A549 (cell line): ENCODE data around the gene DAZAP1. TPM values are rescaled to one million over a fixed set of nuclear protein-coding genes. Genes with fewer than 3 reads are reported as not detected.
A peak's percentile ranks its signal among the peaks of the same experiment; 100 is the strongest.

Experiments used
- ATAC-seq, 2 experiments: fragments of 200-7000 bp in 1 of 2; fragments of >200 bp in 1 of 2; cut with Nextera tagmentation in 1 of 2; cut with Tn5 transposase in 1 of 2; 3 replicates each; pipeline versions ENCODE4 v1.8.0 to v1.9.1; 2018 to 2020; ENCODE audit warnings: mild to moderate bottlenecking in 1 of 2, moderate library complexity in 1 of 2
- CTCF ChIA-PET: fragments of 300-600 bp; sonication (Branson Sonifier 250); formaldehyde crosslinking; extraction: SDS; loops from one replicate; lab custom pipeline; 2021; ENCODE audit warnings: antibody characterized with exemption, inconsistent platforms; lab: Yijun Ruan, JAX
- POLR2A ChIA-PET: fragments of 350-600 bp; formaldehyde crosslinking; extraction: SDS; loops from one replicate; lab custom pipeline; 2021; ENCODE audit warnings: antibody characterized with exemption, inconsistent platforms; lab: Yijun Ruan, JAX
- DNase-seq, 2 experiments: peaks; one replicate each; pipeline versions ENCODE4 v3.0.0 to v3.0.0-alpha.2; 2011 to 2016; ENCODE audit warnings: low read depth in 1 of 2, low spot score in 1 of 2
- FAIRE-seq: peaks from 2 replicates; lab custom pipeline; 2011; peaks lifted over from hg19 to GRCh38; lab: Jason Lieb, UNC
- H3K27ac ChIP-seq, 2 experiments: fragments of >200 bp; sonication (Bioruptor Twin); formaldehyde crosslinking; 3 replicates each; pipeline ENCODE4 v1.5.1; 2016 to 2017
- H3K4me1 ChIP-seq: fragments of >200 bp; sonication (Bioruptor Twin); formaldehyde crosslinking; 3 replicates; pipeline ENCODE4 v1.6.1; 2016
- H3K4me2 ChIP-seq: fragments of >200 bp; sonication (Bioruptor Twin); formaldehyde crosslinking; 3 replicates; pipeline ENCODE4 v1.6.1; 2016
- H3K4me3 ChIP-seq: fragments of >200 bp; sonication (Bioruptor Twin); formaldehyde crosslinking; 3 replicates; pipeline ENCODE4 v1.5.1; 2016
- H3K9me3 ChIP-seq: fragments of >200 bp; sonication (Bioruptor Twin); formaldehyde crosslinking; 3 replicates; pipeline ENCODE4 v1.6.1; 2016
- BHLHE40 ChIP-seq: IDR thresholded peaks from 2 replicates; pipeline ENCODE4 v1.6.1; 2012; ENCODE audit warnings: low read depth, low read length, inconsistent platforms
- CHD2 ChIP-seq: fragments of 150-350 bp; IDR thresholded peaks from 2 replicates; pipeline ENCODE4 v1.6.1; 2014; ENCODE audit warnings: low read length; ENCODE audit not compliant: partially characterized antibody
- ESRRA ChIP-seq: fragments of 150-350 bp; IDR thresholded peaks from 2 replicates; pipeline ENCODE4 v1.6.1; 2014; ENCODE audit warnings: mild to moderate bottlenecking, low read length, borderline replicate concordance
- HOXB13 ChIP-seq: fragments of 250-450 bp; sonication (Bioruptor Pico); IDR thresholded peaks from 2 replicates; pipeline ENCODE4 v1.5.0; 2020; ENCODE audit warnings: low read depth, mild to moderate bottlenecking, moderate library complexity
- JUN ChIP-seq, 2 experiments: fragments of >200 bp; sonication (Bioruptor Twin); formaldehyde crosslinking; IDR thresholded peaks; 2 replicates in 1 of 2; 3 replicates in 1 of 2; pipeline ENCODE4 v1.6.1; 2016 to 2017
- KDM1A ChIP-seq: fragments of 200-600 bp; sonication (generic); IDR thresholded peaks from 2 replicates; pipeline ENCODE4 v1.6.1; 2016; ENCODE audit warnings: low read depth, mild to moderate bottlenecking
- MAZ ChIP-seq: fragments of 150-350 bp; IDR thresholded peaks from 2 replicates; pipeline ENCODE4 v1.6.1; 2014; ENCODE audit warnings: antibody characterized with exemption, low read depth, low read length, borderline replicate concordance
- MYC ChIP-seq: IDR thresholded peaks from 2 replicates; pipeline ENCODE4 v1.6.1; 2012; ENCODE audit warnings: mild to moderate bottlenecking, inconsistent platforms, low read length, improper control_type of control experiment, borderline replicate concordance
- NFE2L2 ChIP-seq: fragments of 150-350 bp; conservative IDR thresholded peaks from 2 replicates; pipeline ENCODE4 v1.6.1; 2014; ENCODE audit warnings: low read length
- NPAS2 ChIP-seq: fragments of 250-450 bp; sonication (Bioruptor Pico); IDR thresholded peaks from 2 replicates; pipeline ENCODE4 v1.8.0; 2022; ENCODE audit warnings: mild to moderate bottlenecking, moderate library complexity, borderline replicate concordance
- NR3C1 ChIP-seq: fragments of >200 bp; sonication (Bioruptor Twin); formaldehyde crosslinking; IDR thresholded peaks from 3 replicates; pipeline ENCODE4 v1.6.1; 2017
- PHF8 ChIP-seq: fragments of 200-600 bp; sonication (generic); IDR thresholded peaks from 2 replicates; pipeline ENCODE4 v1.6.1; 2016; ENCODE audit warnings: low read depth, mild to moderate bottlenecking, antibody characterized with exemption, moderate library complexity, borderline replicate concordance
- POLR2A ChIP-seq: IDR thresholded peaks from 2 replicates; pipeline ENCODE4 v1.6.1; 2012; ENCODE audit warnings: mild to moderate bottlenecking, low read length
- RAD21 ChIP-seq, 2 experiments: fragments of >200 bp in 1 of 2; sonication (Bioruptor Twin) in 1 of 2; formaldehyde crosslinking in 1 of 2; IDR thresholded peaks in 1 of 2; conservative IDR thresholded peaks in 1 of 2; 2 replicates in 1 of 2; 3 replicates in 1 of 2; pipeline ENCODE4 v1.6.1; 2012 to 2018; ENCODE audit warnings: inconsistent platforms in 1 of 2
- RCOR1 ChIP-seq: fragments of 150-350 bp; IDR thresholded peaks from 2 replicates; pipeline ENCODE4 v1.6.1; 2014; ENCODE audit warnings: antibody characterized with exemption, low read length, low read depth
- RFX5 ChIP-seq: fragments of 450-650 bp; IDR thresholded peaks from 2 replicates; pipeline ENCODE4 v1.7.1; 2014; ENCODE audit warnings: antibody characterized with exemption, mild to moderate bottlenecking, moderate library complexity
- RNF2 ChIP-seq: fragments of 200-600 bp; sonication (generic); IDR thresholded peaks from 2 replicates; pipeline ENCODE4 v1.6.1; 2016; ENCODE audit warnings: low read depth, mild to moderate bottlenecking, antibody characterized with exemption, moderate library complexity, borderline replicate concordance
- TFCP2L1 ChIP-seq: fragments of 250-450 bp; sonication (Bioruptor Pico); IDR thresholded peaks from 2 replicates; pipeline ENCODE4 v1.5.0; 2021; ENCODE audit warnings: mild to moderate bottlenecking
- ZNF302 ChIP-seq: fragments of 250-450 bp; sonication (Bioruptor Pico); IDR thresholded peaks from 2 replicates; pipeline ENCODE4 v1.9.0; 2021; ENCODE audit warnings: inconsistent platforms, mild to moderate bottlenecking, moderate library complexity
- WGBS: methylation state at CpG from one replicate; pipeline ENCODE4 v1.1.6; 2017; ENCODE audit errors: missing lambda C conversion rate; 5-methylcytosine and 5-hydroxymethylcytosine counted together
- polyA plus RNA-seq, 4 experiments: library from polyadenylated mRNA; depleted of rRNA in 3 of 4; stranded (reverse); fragments of >200 nt; fragmentation: RNase III in 1 of 4; extraction: RNeasy Plus Mini Kit Qiagen cat#74134 plus additional on column Dnase treatment in 1 of 4; gene quantifications; 2 replicates in 3 of 4; 3 replicates in 1 of 4; pipeline ENCODE4 v1.2.3, GENCODE V29; 2011 to 2017
- TF ChIP-seq, protein P1 (sequence below): fragments of >200 bp; sonication (Bioruptor Twin); formaldehyde crosslinking; IDR thresholded peaks from 2 replicates; pipeline ENCODE4 v1.6.1; 2016
- TF ChIP-seq, protein P2 (sequence below): fragments of >200 bp; sonication (Bioruptor Twin); formaldehyde crosslinking; IDR thresholded peaks from 3 replicates; pipeline ENCODE4 v1.5.1; 2016
- TF ChIP-seq, protein P3 (sequence below): IDR thresholded peaks from 2 replicates; pipeline ENCODE4 v1.6.1; 2012
- TF ChIP-seq, protein P4 (sequence below): fragments of >200 bp; sonication (Bioruptor Twin); formaldehyde crosslinking; IDR thresholded peaks from 3 replicates; pipeline ENCODE4 v1.6.1; 2016
- TF ChIP-seq, protein P5 (sequence below): IDR thresholded peaks from 2 replicates; pipeline ENCODE4 v1.6.1; 2012
- TF ChIP-seq, protein P6 (sequence below): IDR thresholded peaks from 2 replicates; pipeline ENCODE4 v1.6.1; 2012; ENCODE audit warnings: low read depth, borderline replicate concordance

DAZAP1 gene
- polyA plus RNA-seq, 2 of the 4 experiments (the other 2 are of a cell fraction) = 58.9 to 86.3 TPM

DNA sequence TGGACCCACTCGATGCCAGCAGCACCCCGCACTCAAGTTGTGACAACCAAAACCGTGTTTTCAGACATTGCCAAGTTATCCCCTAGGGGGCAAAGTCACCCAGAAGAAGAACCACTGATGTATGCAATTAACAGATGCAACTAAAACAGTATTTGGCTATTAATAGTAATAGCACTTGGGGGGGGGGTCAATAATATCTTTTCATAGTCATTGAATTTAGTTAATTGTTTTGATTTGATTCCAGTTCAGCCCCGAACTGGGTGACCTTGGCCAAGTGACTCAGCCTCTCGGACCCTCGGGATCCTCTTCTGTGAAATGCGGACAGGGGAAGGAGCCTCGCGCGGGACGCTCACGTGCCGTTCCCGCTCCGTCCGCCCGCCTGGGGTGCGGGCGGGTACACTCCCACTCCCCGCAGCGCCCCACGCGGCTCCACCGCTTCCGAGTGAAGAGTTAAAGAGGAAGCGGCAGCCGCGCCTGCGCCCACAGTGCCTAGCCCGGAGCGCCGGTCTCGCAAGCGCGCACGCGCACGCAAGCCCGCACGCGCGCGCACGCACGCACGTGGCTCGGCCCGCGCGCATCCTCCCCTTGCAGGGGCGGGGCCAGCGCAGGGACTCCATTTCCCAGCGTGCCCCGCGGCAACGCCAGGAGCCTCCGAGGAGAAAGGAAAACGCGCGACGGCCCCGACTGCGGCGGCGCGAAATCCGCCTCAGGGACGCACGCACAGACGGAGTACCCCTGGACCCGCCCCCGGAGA, 435 bp upstream of the DAZAP1 start (continued):
- TF ChIP-seq RCOR1 (no peak), POLR2A (peak; percentile 58), NPAS2 (CRISPR knock-in tag) (peak; percentile 24; the same call in 1 of the 2 replicates), KDM1A (no peak), CHD2 (no peak), ESRRA (no peak), NFE2L2 (no peak), NR3C1 (no peak), RAD21 (conservative IDR thresholded peaks at IDR 0.05 in 1 of 2, IDR thresholded peaks at IDR 0.05 in 1 of 2) (peak in 1 of 2 experiments; percentile 23; a peak in 1 of 5 replicates), PHF8 (no peak; the same call in 1 of the 2 replicates), MAZ (no peak), TFCP2L1 (CRISPR knock-in tag) (no peak), JUN (IDR thresholded peaks at IDR 0.05) (peak in 1 of 2 experiments; percentile 41; a peak in 2 of 5 replicates), BHLHE40 (peak; percentile 68), RNF2 (no peak)
- TF ChIP-seq, protein P1, sequence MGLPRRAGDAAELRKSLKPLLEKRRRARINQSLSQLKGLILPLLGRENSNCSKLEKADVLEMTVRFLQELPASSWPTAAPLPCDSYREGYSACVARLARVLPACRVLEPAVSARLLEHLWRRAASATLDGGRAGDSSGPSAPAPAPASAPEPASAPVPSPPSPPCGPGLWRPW = no peak
- TF ChIP-seq, protein P2, sequence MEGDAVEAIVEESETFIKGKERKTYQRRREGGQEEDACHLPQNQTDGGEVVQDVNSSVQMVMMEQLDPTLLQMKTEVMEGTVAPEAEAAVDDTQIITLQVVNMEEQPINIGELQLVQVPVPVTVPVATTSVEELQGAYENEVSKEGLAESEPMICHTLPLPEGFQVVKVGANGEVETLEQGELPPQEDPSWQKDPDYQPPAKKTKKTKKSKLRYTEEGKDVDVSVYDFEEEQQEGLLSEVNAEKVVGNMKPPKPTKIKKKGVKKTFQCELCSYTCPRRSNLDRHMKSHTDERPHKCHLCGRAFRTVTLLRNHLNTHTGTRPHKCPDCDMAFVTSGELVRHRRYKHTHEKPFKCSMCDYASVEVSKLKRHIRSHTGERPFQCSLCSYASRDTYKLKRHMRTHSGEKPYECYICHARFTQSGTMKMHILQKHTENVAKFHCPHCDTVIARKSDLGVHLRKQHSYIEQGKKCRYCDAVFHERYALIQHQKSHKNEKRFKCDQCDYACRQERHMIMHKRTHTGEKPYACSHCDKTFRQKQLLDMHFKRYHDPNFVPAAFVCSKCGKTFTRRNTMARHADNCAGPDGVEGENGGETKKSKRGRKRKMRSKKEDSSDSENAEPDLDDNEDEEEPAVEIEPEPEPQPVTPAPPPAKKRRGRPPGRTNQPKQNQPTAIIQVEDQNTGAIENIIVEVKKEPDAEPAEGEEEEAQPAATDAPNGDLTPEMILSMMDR = peak; percentile 50
- TF ChIP-seq, protein P3, sequence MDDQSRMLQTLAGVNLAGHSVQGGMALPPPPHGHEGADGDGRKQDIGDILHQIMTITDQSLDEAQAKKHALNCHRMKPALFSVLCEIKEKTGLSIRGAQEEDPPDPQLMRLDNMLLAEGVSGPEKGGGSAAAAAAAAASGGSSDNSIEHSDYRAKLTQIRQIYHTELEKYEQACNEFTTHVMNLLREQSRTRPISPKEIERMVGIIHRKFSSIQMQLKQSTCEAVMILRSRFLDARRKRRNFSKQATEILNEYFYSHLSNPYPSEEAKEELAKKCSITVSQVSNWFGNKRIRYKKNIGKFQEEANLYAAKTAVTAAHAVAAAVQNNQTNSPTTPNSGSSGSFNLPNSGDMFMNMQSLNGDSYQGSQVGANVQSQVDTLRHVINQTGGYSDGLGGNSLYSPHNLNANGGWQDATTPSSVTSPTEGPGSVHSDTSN = no peak
- TF ChIP-seq, protein P4, sequence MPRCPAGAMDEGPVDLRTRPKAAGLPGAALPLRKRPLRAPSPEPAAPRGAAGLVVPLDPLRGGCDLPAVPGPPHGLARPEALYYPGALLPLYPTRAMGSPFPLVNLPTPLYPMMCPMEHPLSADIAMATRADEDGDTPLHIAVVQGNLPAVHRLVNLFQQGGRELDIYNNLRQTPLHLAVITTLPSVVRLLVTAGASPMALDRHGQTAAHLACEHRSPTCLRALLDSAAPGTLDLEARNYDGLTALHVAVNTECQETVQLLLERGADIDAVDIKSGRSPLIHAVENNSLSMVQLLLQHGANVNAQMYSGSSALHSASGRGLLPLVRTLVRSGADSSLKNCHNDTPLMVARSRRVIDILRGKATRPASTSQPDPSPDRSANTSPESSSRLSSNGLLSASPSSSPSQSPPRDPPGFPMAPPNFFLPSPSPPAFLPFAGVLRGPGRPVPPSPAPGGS = 0 out of 3 replicates have a peak, but pooled peaks have one; percentile 26
- TF ChIP-seq, all 56 proteins: peak for 13

DNA sequence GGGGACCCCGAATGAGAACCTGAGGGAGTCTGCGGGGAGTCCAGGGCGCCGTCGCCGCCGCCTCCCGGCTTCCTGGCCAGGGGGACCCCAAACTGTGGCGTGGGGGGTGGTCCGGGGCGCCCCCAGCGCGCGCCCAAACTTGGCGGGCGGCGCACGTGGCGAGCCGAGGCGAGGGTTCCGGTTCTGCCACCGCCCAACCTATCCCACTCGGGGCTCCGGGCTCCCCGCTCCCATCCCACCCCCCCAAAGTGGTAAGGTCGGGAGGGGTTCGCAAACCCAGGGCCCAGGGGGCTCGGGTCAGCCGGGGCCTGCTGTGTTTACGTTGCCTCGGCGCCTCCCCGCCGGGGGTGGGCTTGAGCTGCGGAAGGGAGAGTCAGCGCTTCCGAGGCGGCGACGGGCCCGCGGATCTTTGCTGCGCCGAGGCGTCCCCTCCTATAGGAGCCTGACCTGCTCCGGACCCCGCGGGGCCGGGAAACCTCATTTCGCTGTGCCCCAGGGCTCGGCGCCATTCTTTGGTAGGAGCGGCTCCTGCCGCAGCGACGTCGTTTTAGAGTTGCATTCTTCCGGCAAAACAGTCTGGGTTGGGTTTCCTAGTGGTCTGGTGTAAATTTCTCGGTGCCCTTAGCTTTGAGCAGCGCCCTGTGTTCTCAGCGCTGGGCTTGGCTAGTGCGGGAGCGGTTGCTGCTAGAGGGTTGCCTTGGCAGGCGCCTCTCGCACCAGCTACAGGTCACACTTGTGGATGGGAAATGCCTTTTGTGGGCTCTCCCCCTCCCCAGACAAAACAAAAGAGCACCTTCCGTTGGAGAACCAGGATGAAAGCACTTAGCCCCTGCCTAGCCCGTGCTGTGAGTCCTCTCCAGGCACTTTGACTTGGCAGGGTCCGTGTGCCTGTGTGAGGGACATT, 1.2 kb downstream of the DAZAP1 start:
- ATAC-seq (peak in 1 of 2 experiments; percentile 34; a peak in 3 of 6 replicates), DNase-seq (no peak)
- CTCF ChIA-PET = interaction anchor here (1.9 kb wide), 1 partner anchor 92 kb away, joined by 4 read pairs; no protein-coding TSS in a partner anchor
- peak overlapping the region; percentile 100 for H3K27ac ChIP-seq
- H3K4me2 ChIP-seq = peak overlapping the region; percentile 77
- no CpG with 5 or more reads among the region's 69 CpGs for WGBS
- no peak for TF ChIP-seq RFX5
- TF ChIP-seq, protein P5, sequence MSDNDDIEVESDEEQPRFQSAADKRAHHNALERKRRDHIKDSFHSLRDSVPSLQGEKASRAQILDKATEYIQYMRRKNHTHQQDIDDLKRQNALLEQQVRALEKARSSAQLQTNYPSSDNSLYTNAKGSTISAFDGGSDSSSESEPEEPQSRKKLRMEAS = peak; percentile 75; the same call in 1 of the 2 replicates
- peak; percentile 59; the same call in 1 of the 2 replicates for TF ChIP-seq MYC
- no peak for TF ChIP-seq ZNF302
- no peak for TF ChIP-seq HOXB13
- TF ChIP-seq, protein P6, sequence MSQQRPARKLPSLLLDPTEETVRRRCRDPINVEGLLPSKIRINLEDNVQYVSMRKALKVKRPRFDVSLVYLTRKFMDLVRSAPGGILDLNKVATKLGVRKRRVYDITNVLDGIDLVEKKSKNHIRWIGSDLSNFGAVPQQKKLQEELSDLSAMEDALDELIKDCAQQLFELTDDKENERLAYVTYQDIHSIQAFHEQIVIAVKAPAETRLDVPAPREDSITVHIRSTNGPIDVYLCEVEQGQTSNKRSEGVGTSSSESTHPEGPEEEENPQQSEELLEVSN = peak; percentile 59; the same call in 1 of the 2 replicates
- TF ChIP-seq, all 56 proteins: peak for 3
- peak overlapping the region; percentile 90 for H3K4me3 ChIP-seq
- peaks cover 18% of the 10 kb centered on the region; the same call in 2 of the 3 replicates for H3K4me1 ChIP-seq
- H3K9me3 ChIP-seq = no peaks in the 10 kb centered on the region
- FAIRE-seq = no peak
- POLR2A ChIA-PET = interaction anchor here (0.7 kb wide), 1 partner anchor 878 kb away, joined by 7 read pairs; no protein-coding TSS in a partner anchor
